Measurements from ENCODE around the gene SPRYD3.

Gene SPRYD3

DNA sequence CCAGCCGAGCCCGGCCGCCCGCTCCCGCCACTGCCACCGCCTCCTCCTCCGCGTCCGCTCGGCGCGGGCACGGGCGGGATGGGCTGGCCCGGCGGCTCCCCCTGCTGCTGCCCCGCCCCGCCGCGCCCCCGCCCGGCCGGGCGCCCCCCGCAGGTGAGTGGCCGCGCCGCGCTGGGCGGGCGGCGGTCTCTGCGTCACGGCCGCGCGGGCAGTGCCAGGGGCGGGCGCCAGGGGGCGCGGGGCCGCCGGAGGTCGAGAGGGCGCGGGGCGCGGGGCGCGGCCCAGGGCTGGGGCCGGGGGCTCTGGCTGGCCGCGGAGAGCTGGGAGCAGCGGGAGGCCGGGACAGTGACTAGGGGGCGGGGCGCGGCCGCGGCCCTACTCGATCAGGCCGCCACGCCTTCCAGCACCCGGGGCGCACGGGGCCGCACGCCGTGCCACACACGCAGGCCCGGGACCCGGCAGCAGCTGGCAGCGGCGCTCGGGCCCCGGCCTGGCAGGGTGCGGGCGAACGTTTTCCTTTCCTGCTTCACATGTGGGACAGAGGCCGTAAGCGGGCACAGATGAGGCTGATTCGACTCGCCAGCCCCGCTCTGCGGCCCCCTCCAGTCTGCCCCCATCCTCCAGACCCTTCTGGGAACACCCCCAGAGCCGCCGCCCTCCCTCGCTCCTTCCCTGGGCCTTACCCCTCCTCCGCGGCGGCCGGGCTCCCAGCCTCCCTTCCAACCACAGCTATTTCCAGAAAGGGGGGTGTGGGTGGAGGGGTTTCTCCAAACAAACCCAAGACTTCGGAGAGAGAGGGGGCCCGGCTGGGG, 31.8 kb downstream of the SPRYD3 start:
- Histone ChIP-seq H3K36me3 (replicated peaks; ENCODE audit: low read depth, low read length) (peaks cover 2% of the 10 kb centered on the region), H3K4me1 (ENCODE audit: low read length) (peaks cover 9% of the 10 kb centered on the region; the same call in 1 of the 2 replicates), H3K9ac (ENCODE audit: low read length) (peak overlapping the region; percentile 97), H4K20me1 (ENCODE audit: insufficient read depth, low read length) (0 out of 2 replicates have a peak, but pooled peaks cover 4% of the 10 kb centered on the region), H2AFZ (ENCODE audit: low read depth, low read length) (0 out of 2 replicates have a peak overlapping the region, but pooled peaks have one; percentile 17), H3K27ac (ENCODE audit: low read length) (no peak overlapping the region), H3K4me2 (ENCODE audit: low read length) (peak overlapping the region; percentile 83), H3K9me3 (ENCODE audit: insufficient read depth, low read length) (no peaks in the 10 kb centered on the region), H3K79me2 (ENCODE audit: low read length) (no peaks in the 10 kb centered on the region), H3K4me3 (ENCODE audit: low read length) (peak overlapping the region; percentile 100), H3K27me3 (ENCODE audit: low read depth, low read length) (no peaks in the 10 kb centered on the region)
- TF ChIP-seq EZH2phosphoT487 (IDR thresholded peaks at IDR 0.05; ENCODE audit: low read depth) (no peak), CTCF (IDR thresholded peaks at IDR 0.05; ENCODE audit: low read depth, low read length) (no peak)

GRCh38 chr12:53046655-53047220, 32.5 kb downstream of the SPRYD3 start:
- Histone ChIP-seq H3K9me3 (ENCODE audit: insufficient read depth, low read length) (no peaks in the 10 kb centered on the region), H3K4me2 (ENCODE audit: low read length) (peak overlapping the region; percentile 100), H3K4me3 (ENCODE audit: low read length) (peak overlapping the region; percentile 100), H3K27ac (ENCODE audit: low read length) (peak overlapping the region; percentile 38; the same call in 1 of the 2 replicates), H3K36me3 (replicated peaks; ENCODE audit: low read depth, low read length) (peaks cover 6% of the 10 kb centered on the region), H3K4me1 (ENCODE audit: low read length) (peaks cover 9% of the 10 kb centered on the region; the same call in 1 of the 2 replicates), H3K27me3 (ENCODE audit: low read depth, low read length) (no peaks in the 10 kb centered on the region), H2AFZ (ENCODE audit: low read depth, low read length) (peak overlapping the region; percentile 100), H4K20me1 (ENCODE audit: insufficient read depth, low read length) (0 out of 2 replicates have a peak, but pooled peaks cover 7% of the 10 kb centered on the region), H3K9ac (ENCODE audit: low read length) (peak overlapping the region; percentile 97), H3K79me2 (ENCODE audit: low read length) (no peaks in the 10 kb centered on the region)
- no peak for TF ChIP-seq EZH2phosphoT487 (IDR thresholded peaks at IDR 0.05; ENCODE audit: low read depth)
- TF ChIP-seq CTCF (IDR thresholded peaks at IDR 0.05; ENCODE audit: low read depth, low read length) = no peak

- Histone ChIP-seq H3K4me1 (ENCODE audit: low read length) (peaks cover 9% of the 10 kb centered on the region; the same call in 1 of the 2 replicates), H3K9ac (ENCODE audit: low read length) (no peak overlapping the region), H3K4me3 (ENCODE audit: low read length) (peak overlapping the region; percentile 100), H3K4me2 (ENCODE audit: low read length) (peak overlapping the region; percentile 100; the same call in 1 of the 2 replicates), H4K20me1 (ENCODE audit: insufficient read depth, low read length) (0 out of 2 replicates have a peak, but pooled peaks cover 7% of the 10 kb centered on the region), H3K27me3 (ENCODE audit: low read depth, low read length) (no peaks in the 10 kb centered on the region), H3K9me3 (ENCODE audit: insufficient read depth, low read length) (no peaks in the 10 kb centered on the region), H2AFZ (ENCODE audit: low read depth, low read length) (no peak overlapping the region), H3K79me2 (ENCODE audit: low read length) (no peaks in the 10 kb centered on the region), H3K36me3 (replicated peaks; ENCODE audit: low read depth, low read length) (peaks cover 6% of the 10 kb centered on the region), H3K27ac (ENCODE audit: low read length) (no peak overlapping the region)
- TF ChIP-seq CTCF (IDR thresholded peaks at IDR 0.05; ENCODE audit: low read depth, low read length) = no peak
- TF ChIP-seq EZH2phosphoT487 (IDR thresholded peaks at IDR 0.05; ENCODE audit: low read depth) = no peak
Observed at GRCh38 chr12:53045696-53046045, 33.5 kb downstream of the SPRYD3 start.
